Measurements from ENCODE around the gene WDR76.
"Not testable (repeated sequence)": the region's sequence is repeated elsewhere in the genome, so short reads cannot be mapped to it uniquely, and the experiment has no call there.

WDR76 gene

GRCh38 chr15:43845421-43845820, 18.6 kb downstream of the WDR76 start:
- DNase-seq (ENCODE audit: low read depth, low spot score): no peak
- Histone ChIP-seq H3K27me3 (ENCODE audit: insufficient read depth, insufficient read length) (no peaks in the 10 kb centered on the region), H3K36me3 (ENCODE audit: insufficient read depth, insufficient read length, low read length) (peaks cover 14% of the 10 kb centered on the region), H3K4me3 (ENCODE audit: insufficient read length, low read depth) (no peak overlapping the region), H3K9me3 (ENCODE audit: insufficient read depth, low read length) (no peaks in the 10 kb centered on the region), H3K4me1 (ENCODE audit: insufficient read depth, insufficient read length) (no peaks in the 10 kb centered on the region), H3K9ac (ENCODE audit: insufficient read length, low read depth) (no peak overlapping the region)
- no peak for TF ChIP-seq SUZ12 (IDR thresholded peaks at IDR 0.05; ENCODE audit: extremely low read depth, insufficient read depth, insufficient read length)
- no peak for TF ChIP-seq ZNF274 (IDR thresholded peaks at IDR 0.05; ENCODE audit: low read depth, low read length)
- TF ChIP-seq YY1 (IDR thresholded peaks at IDR 0.05; ENCODE audit: insufficient read depth, insufficient read length): no peak

- Histone ChIP-seq H3K4me3 (ENCODE audit: insufficient read length, low read depth) (no peak overlapping the region), H3K4me1 (ENCODE audit: insufficient read depth, insufficient read length) (no peaks in the 10 kb centered on the region), H3K27me3 (ENCODE audit: insufficient read depth, insufficient read length) (no peaks in the 10 kb centered on the region), H3K9me3 (ENCODE audit: insufficient read depth, low read length) (no peaks in the 10 kb centered on the region), H3K36me3 (ENCODE audit: insufficient read depth, insufficient read length, low read length) (peaks cover 18% of the 10 kb centered on the region), H3K9ac (ENCODE audit: insufficient read length, low read depth) (no peak overlapping the region)
- DNase-seq (ENCODE audit: low read depth, low spot score): no peak
- no peak for TF ChIP-seq YY1 (IDR thresholded peaks at IDR 0.05; ENCODE audit: insufficient read depth, insufficient read length)
- TF ChIP-seq SUZ12 (IDR thresholded peaks at IDR 0.05; ENCODE audit: extremely low read depth, insufficient read depth, insufficient read length): no peak
- TF ChIP-seq ZNF274 (IDR thresholded peaks at IDR 0.05; ENCODE audit: low read depth, low read length): no peak
Observed at GRCh38 chr15:43851251-43851650, 24.4 kb downstream of the WDR76 start.

- Histone ChIP-seq H3K4me3 (ENCODE audit: insufficient read length, low read depth) (no peak overlapping the region), H3K36me3 (ENCODE audit: insufficient read depth, insufficient read length, low read length) (peaks cover 20% of the 10 kb centered on the region), H3K27me3 (ENCODE audit: insufficient read depth, insufficient read length) (no peaks in the 10 kb centered on the region), H3K4me1 (ENCODE audit: insufficient read depth, insufficient read length) (no peaks in the 10 kb centered on the region), H3K9me3 (ENCODE audit: insufficient read depth, low read length) (no peaks in the 10 kb centered on the region), H3K9ac (ENCODE audit: insufficient read length, low read depth) (no peak overlapping the region)
- DNase-seq (ENCODE audit: low read depth, low spot score): no peak
- no peak for TF ChIP-seq YY1 (IDR thresholded peaks at IDR 0.05; ENCODE audit: insufficient read depth, insufficient read length)
- no peak for TF ChIP-seq ZNF274 (IDR thresholded peaks at IDR 0.05; ENCODE audit: low read depth, low read length)
Observed at GRCh38 chr15:43852607-43853006, 25.8 kb downstream of the WDR76 start.

GRCh38 chr15:43854801-43855200, 28.0 kb downstream of the WDR76 start:
- Histone ChIP-seq H3K4me3 (ENCODE audit: insufficient read length, low read depth) (no peak overlapping the region), H3K27me3 (ENCODE audit: insufficient read depth, insufficient read length) (no peaks in the 10 kb centered on the region), H3K4me1 (ENCODE audit: insufficient read depth, insufficient read length) (no peaks in the 10 kb centered on the region), H3K9ac (ENCODE audit: insufficient read length, low read depth) (no peak overlapping the region), H3K9me3 (ENCODE audit: insufficient read depth, low read length) (no peaks in the 10 kb centered on the region), H3K36me3 (ENCODE audit: insufficient read depth, insufficient read length, low read length) (peaks cover 26% of the 10 kb centered on the region)
- no peak for TF ChIP-seq SUZ12 (IDR thresholded peaks at IDR 0.05; ENCODE audit: extremely low read depth, insufficient read depth, insufficient read length)
- no peak for DNase-seq (ENCODE audit: low read depth, low spot score)

- H3K4me3 ChIP-seq (ENCODE audit: insufficient read length, low read depth): no peak overlapping the region
- no peaks in the 10 kb centered on the region for H3K9me3 ChIP-seq (ENCODE audit: insufficient read depth, low read length)
- TF ChIP-seq YY1 (IDR thresholded peaks at IDR 0.05; ENCODE audit: insufficient read depth, insufficient read length) (no peak), SUZ12 (IDR thresholded peaks at IDR 0.05; ENCODE audit: extremely low read depth, insufficient read depth, insufficient read length) (no peak), ZNF274 (IDR thresholded peaks at IDR 0.05; ENCODE audit: low read depth, low read length) (no peak)
- no peak overlapping the region for H3K9ac ChIP-seq (ENCODE audit: insufficient read length, low read depth)
- no peak for DNase-seq (ENCODE audit: low read depth, low spot score)
- no peaks in the 10 kb centered on the region for H3K4me1 ChIP-seq (ENCODE audit: insufficient read depth, insufficient read length)
- no peaks in the 10 kb centered on the region for H3K27me3 ChIP-seq (ENCODE audit: insufficient read depth, insufficient read length)
- H3K36me3 ChIP-seq (ENCODE audit: insufficient read depth, insufficient read length, low read length): peaks cover 26% of the 10 kb centered on the region
Observed at GRCh38 chr15:43859546-43859945, 32.7 kb downstream of the WDR76 start.

GRCh38 chr15:43866636-43867035, 39.8 kb downstream of the WDR76 start:
- H3K36me3 ChIP-seq (ENCODE audit: insufficient read depth, insufficient read length, low read length); H3K4me1 ChIP-seq (ENCODE audit: insufficient read depth, insufficient read length); H3K4me3 ChIP-seq (ENCODE audit: insufficient read length, low read depth); H3K9me3 ChIP-seq (ENCODE audit: insufficient read depth, low read length); DNase-seq (ENCODE audit: low read depth, low spot score); H3K27me3 ChIP-seq (ENCODE audit: insufficient read depth, insufficient read length); H3K9ac ChIP-seq (ENCODE audit: insufficient read length, low read depth): not testable (repeated sequence)

GRCh38 chr15:43867096-43867495, 40.3 kb downstream of the WDR76 start:
- Histone ChIP-seq H3K4me3 (ENCODE audit: insufficient read length, low read depth) (no peak overlapping the region), H3K36me3 (ENCODE audit: insufficient read depth, insufficient read length, low read length) (peaks cover 8% of the 10 kb centered on the region), H3K9ac (ENCODE audit: insufficient read length, low read depth) (no peak overlapping the region), H3K27me3 (ENCODE audit: insufficient read depth, insufficient read length) (no peaks in the 10 kb centered on the region), H3K9me3 (ENCODE audit: insufficient read depth, low read length) (no peaks in the 10 kb centered on the region), H3K4me1 (ENCODE audit: insufficient read depth, insufficient read length) (no peaks in the 10 kb centered on the region)
- TF ChIP-seq ZNF274 (IDR thresholded peaks at IDR 0.05; ENCODE audit: low read depth, low read length) (no peak), YY1 (IDR thresholded peaks at IDR 0.05; ENCODE audit: insufficient read depth, insufficient read length) (no peak)
- DNase-seq (ENCODE audit: low read depth, low spot score): no peak

GRCh38 chr15:43868406-43868805, 41.6 kb downstream of the WDR76 start:
- H3K4me1 ChIP-seq (ENCODE audit: insufficient read depth, insufficient read length): no peaks in the 10 kb centered on the region
- no peak overlapping the region for H3K9ac ChIP-seq (ENCODE audit: insufficient read length, low read depth)
- H3K9me3 ChIP-seq (ENCODE audit: insufficient read depth, low read length): no peaks in the 10 kb centered on the region
- no peak for DNase-seq (ENCODE audit: low read depth, low spot score)
- TF ChIP-seq YY1 (IDR thresholded peaks at IDR 0.05; ENCODE audit: insufficient read depth, insufficient read length) (no peak), ZNF274 (IDR thresholded peaks at IDR 0.05; ENCODE audit: low read depth, low read length) (no peak), SUZ12 (IDR thresholded peaks at IDR 0.05; ENCODE audit: extremely low read depth, insufficient read depth, insufficient read length) (no peak)
- H3K36me3 ChIP-seq (ENCODE audit: insufficient read depth, insufficient read length, low read length): peaks cover 9% of the 10 kb centered on the region
- H3K4me3 ChIP-seq (ENCODE audit: insufficient read length, low read depth): no peak overlapping the region
- no peaks in the 10 kb centered on the region for H3K27me3 ChIP-seq (ENCODE audit: insufficient read depth, insufficient read length)
